Vagina (tissue), 2 donors: ENCODE measurements around the gene TNIK. TPM values are rescaled to one million over a fixed set of nuclear protein-coding genes. Genes with fewer than 3 reads are reported as not detected.

ENCODE experiments used
- DNase-seq, 2 donors: peaks; one replicate each; pipeline ENCODE4 v3.0.0-alpha.2; 2017; ENCODE audit errors: extremely low spot score in 2 of 2
- H3K27ac ChIP-seq: fragments of 200-600 bp; sonication (generic); one replicate; pipeline ENCODE4 v1.5.1; 2019
- H3K27me3 ChIP-seq: fragments of 200-600 bp; sonication (generic); one replicate; pipeline ENCODE4 v1.5.1; 2019
- H3K36me3 ChIP-seq, 2 donors: fragments of 200-600 bp; sonication (generic); one replicate each; pipeline ENCODE4 v1.5.1; 2017 to 2019
- H3K4me1 ChIP-seq: fragments of 200-600 bp; sonication (generic); one replicate; pipeline ENCODE4 v1.5.1; 2019
- H3K4me3 ChIP-seq, 2 donors: fragments of 200-600 bp; sonication (generic); 1 replicate in 1 of 2; 2 replicates in 1 of 2; pipeline ENCODE4 v1.5.1; 2016 to 2019
- H3K9me3 ChIP-seq: fragments of 200-600 bp; sonication (generic); one replicate; pipeline ENCODE4 v1.5.1; 2019
- CTCF ChIP-seq, 3 experiments: fragments of 450-650 bp in 2 of 3; fragments of 200-600 bp in 1 of 3; sonication (generic) in 1 of 3; IDR thresholded peaks; one replicate each; pipeline ENCODE4 v1.5.1; 2017 to 2019; ENCODE audit warnings: antibody characterized with exemption in 3 of 3, mild to moderate bottlenecking in 2 of 3, moderate library complexity in 2 of 3
- POLR2A ChIP-seq, 2 donors: fragments of 450-650 bp; IDR thresholded peaks; one replicate each; pipeline ENCODE4 v1.6.1; 2017; ENCODE audit warnings: antibody characterized with exemption in 2 of 2, mild to moderate bottlenecking in 2 of 2, moderate library complexity in 2 of 2
- POLR2AphosphoS5 ChIP-seq, 2 donors: sonication (generic); formaldehyde crosslinking; IDR thresholded peaks; one replicate each; pipeline ENCODE4 v1.9.0; 2017; ENCODE audit warnings: antibody characterized with exemption in 2 of 2, mild to moderate bottlenecking in 2 of 2, low read depth in 1 of 2; ENCODE audit not compliant: insufficient read depth in 1 of 2
- intact Hi-C: fragments of 100-400 bp; cut with DNase I; formaldehyde crosslinking; loops from one replicate; pipeline ENCODE4 v1.15.1; 2023
- total RNA-seq: library from RNA; depleted of rRNA; stranded (reverse); fragments of >200 nt; gene quantifications from one replicate; pipeline ENCODE4 v1.2.3, GENCODE V29; 2016

The TNIK gene
- total RNA-seq, 1 donor from 2014 or later = 5.9 TPM

GRCh38 chr3:171159822-171160157 lies 300.4 kb downstream of the TNIK start:
- no peak for DNase-seq
- H3K36me3 ChIP-seq = no peaks in the 10 kb centered on the region
- no peaks in the 10 kb centered on the region for H3K27me3 ChIP-seq
- no peak overlapping the region for H3K27ac ChIP-seq
- no peak overlapping the region for H3K4me3 ChIP-seq
- intact Hi-C loops = no loop called here
- H3K4me1 ChIP-seq = no peaks in the 10 kb centered on the region
- no peak for TF ChIP-seq CTCF (IDR thresholded peaks at IDR 0.05)
- TF ChIP-seq POLR2A (IDR thresholded peaks at IDR 0.05) = no peak
- no peak for TF ChIP-seq POLR2AphosphoS5 (IDR thresholded peaks at IDR 0.05; ENCODE audit: insufficient read depth in 1 of 2, low read depth in 1 of 2)
- H3K9me3 ChIP-seq = peaks cover 10% of the 10 kb centered on the region

- TF ChIP-seq POLR2A (IDR thresholded peaks at IDR 0.05) (no peak), CTCF (IDR thresholded peaks at IDR 0.05) (no peak), POLR2AphosphoS5 (IDR thresholded peaks at IDR 0.05; ENCODE audit: insufficient read depth in 1 of 2, low read depth in 1 of 2) (no peak)
- intact Hi-C loops = no loop called here
- H3K36me3 ChIP-seq = no peaks in the 10 kb centered on the region
Observed at GRCh38 chr3:171159024-171159821, 301.0 kb downstream of the TNIK start.

DNA sequence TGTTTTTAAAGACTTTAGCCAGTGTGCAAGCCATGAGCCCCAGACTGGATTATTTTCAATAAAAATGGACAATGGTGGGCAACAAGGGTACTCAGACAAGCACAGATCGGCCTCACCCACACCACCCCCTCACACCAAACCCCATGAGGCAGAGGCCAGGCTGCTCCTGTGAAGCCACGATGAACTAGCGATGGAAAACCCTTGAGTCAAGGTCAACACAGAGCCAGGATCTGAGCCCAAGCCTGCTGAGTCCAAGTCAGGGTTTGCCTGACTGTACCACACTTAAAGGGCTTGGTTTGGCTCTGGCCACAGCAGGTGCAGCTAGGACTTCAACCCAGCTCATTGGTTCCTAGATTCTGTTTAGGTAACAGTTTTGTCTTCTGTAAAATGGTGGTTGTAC lies 302.2 kb downstream of the TNIK start:
- DNase-seq = no peak
- TF ChIP-seq POLR2AphosphoS5 (IDR thresholded peaks at IDR 0.05; ENCODE audit: insufficient read depth in 1 of 2, low read depth in 1 of 2) = no peak
- TF ChIP-seq POLR2A (IDR thresholded peaks at IDR 0.05) = no peak
- TF ChIP-seq CTCF (IDR thresholded peaks at IDR 0.05) = no peak
- intact Hi-C loops = no loop called here
- H3K27me3 ChIP-seq = no peaks in the 10 kb centered on the region
- H3K4me3 ChIP-seq = no peak overlapping the region
- H3K4me1 ChIP-seq = no peaks in the 10 kb centered on the region
- H3K9me3 ChIP-seq = peaks cover 7% of the 10 kb centered on the region
- no peaks in the 10 kb centered on the region for H3K36me3 ChIP-seq
- no peak overlapping the region for H3K27ac ChIP-seq

More at GRCh38 chr3:171159024-171159821, 301.0 kb downstream of the TNIK start:
- H3K27me3 ChIP-seq = no peaks in the 10 kb centered on the region
- H3K4me1 ChIP-seq = no peaks in the 10 kb centered on the region
- H3K27ac ChIP-seq = no peak overlapping the region
- DNase-seq = no peak
- peaks cover 10% of the 10 kb centered on the region for H3K9me3 ChIP-seq
- H3K4me3 ChIP-seq = no peak overlapping the region

GRCh38 chr3:171157286-171157685 lies 302.9 kb downstream of the TNIK start:
- H3K9me3 ChIP-seq = no peaks in the 10 kb centered on the region
- no peak overlapping the region for H3K27ac ChIP-seq
- no peak overlapping the region for H3K4me3 ChIP-seq
- intact Hi-C loops = no loop called here
- DNase-seq = no peak
- no peaks in the 10 kb centered on the region for H3K4me1 ChIP-seq
- TF ChIP-seq POLR2A (IDR thresholded peaks at IDR 0.05) (no peak), CTCF (IDR thresholded peaks at IDR 0.05) (no peak), POLR2AphosphoS5 (IDR thresholded peaks at IDR 0.05; ENCODE audit: insufficient read depth in 1 of 2, low read depth in 1 of 2) (no peak)
- no peaks in the 10 kb centered on the region for H3K36me3 ChIP-seq
- no peaks in the 10 kb centered on the region for H3K27me3 ChIP-seq

- DNase-seq = no peak
- Histone ChIP-seq H3K36me3 (no peaks in the 10 kb centered on the region), H3K4me1 (no peaks in the 10 kb centered on the region), H3K9me3 (no peaks in the 10 kb centered on the region), H3K27ac (no peak overlapping the region), H3K4me3 (no peak overlapping the region), H3K27me3 (no peaks in the 10 kb centered on the region)
- intact Hi-C loops = no loop called here
- no peak for TF ChIP-seq POLR2A (IDR thresholded peaks at IDR 0.05)
- no peak for TF ChIP-seq CTCF (IDR thresholded peaks at IDR 0.05)
- no peak for TF ChIP-seq POLR2AphosphoS5 (IDR thresholded peaks at IDR 0.05; ENCODE audit: insufficient read depth in 1 of 2, low read depth in 1 of 2)
Observed at GRCh38 chr3:171156401-171157010, 303.7 kb downstream of the TNIK start.
